COR-L47 (cell line): ENCODE measurements around the gene HTR3A.

ENCODE experiments used
- DNase-seq: peaks from one replicate; lab custom pipeline; 2025; lab: John Stamatoyannopoulos, UW

Gene HTR3A

GRCh38 chr11:113979431-113979830 lies 4.5 kb downstream of the HTR3A start:
- no peak for DNase-seq

DNA sequence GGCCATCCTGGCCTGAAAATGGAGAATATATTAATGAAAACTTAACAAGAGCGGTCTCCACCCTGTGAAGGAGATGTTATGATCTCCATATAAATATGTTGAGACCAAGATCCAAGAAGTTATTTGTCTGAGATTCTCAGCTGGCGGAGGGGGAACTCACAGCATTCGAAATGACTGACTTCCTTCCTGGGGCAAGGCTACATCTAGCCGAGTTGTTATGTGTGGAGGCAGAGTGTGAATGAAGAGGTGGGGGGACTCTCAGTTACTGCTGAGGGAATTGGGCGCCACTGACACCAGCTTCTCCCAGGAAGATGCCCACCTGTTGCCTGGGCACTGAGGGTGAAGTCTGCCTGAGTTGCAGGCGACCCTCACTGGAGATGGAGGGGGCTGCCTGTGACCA lies 5.9 kb downstream of the HTR3A start:
- no peak for DNase-seq

DNA sequence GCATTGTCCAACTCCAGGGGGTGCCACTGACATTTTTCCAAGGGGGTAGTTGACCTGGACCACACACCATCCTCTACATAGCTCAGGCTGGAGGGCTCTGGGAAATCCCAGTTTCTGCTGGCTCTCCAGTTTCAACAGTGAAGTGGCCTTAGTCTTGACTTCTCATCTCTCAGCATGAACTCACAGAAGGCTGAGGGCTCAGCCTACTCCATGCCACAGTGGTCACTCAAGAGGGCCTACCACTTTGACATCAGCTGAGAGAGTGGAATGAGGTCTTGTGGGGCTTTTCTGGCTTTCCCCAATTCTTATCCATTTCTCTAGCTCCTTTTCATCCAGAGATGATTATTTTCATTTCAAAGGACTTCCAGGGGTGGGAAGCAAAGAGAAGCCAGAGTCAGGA lies 7.4 kb downstream of the HTR3A start:
- no peak for DNase-seq

GRCh38 chr11:113984781-113985180 lies 9.9 kb downstream of the HTR3A start:
- no peak for DNase-seq

- no peak for DNase-seq
Measured at GRCh38 chr11:113985906-113986305, 11.0 kb downstream of the HTR3A start.

- no peak for DNase-seq
Measured at GRCh38 chr11:113986351-113987140, 11.6 kb downstream of the HTR3A start.

DNA sequence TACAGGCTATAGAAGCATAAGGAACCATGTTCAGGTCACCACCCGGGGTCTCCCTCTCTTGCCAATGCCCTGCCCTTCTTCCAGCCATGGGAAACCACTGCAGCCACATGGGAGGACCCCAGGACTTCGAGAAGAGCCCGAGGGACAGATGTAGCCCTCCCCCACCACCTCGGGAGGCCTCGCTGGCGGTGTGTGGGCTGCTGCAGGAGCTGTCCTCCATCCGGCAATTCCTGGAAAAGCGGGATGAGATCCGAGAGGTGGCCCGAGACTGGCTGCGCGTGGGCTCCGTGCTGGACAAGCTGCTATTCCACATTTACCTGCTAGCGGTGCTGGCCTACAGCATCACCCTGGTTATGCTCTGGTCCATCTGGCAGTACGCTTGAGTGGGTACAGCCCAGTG lies 14.5 kb downstream of the HTR3A start:
- DNase-seq = no peak

DNA sequence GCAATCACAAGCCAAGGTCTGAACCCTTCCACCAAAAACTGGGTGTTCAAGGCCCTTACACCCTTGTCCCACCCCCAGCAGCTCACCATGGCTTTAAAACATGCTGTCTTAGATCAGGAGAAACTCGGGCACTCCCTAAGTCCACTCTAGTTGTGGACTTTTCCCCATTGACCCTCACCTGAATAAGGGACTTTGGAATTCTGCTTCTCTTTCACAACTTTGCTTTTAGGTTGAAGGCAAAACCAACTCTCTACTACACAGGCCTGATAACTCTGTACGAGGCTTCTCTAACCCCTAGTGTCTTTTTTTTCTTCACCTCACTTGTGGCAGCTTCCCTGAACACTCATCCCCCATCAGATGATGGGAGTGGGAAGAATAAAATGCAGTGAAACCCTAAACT lies 15.0 kb downstream of the HTR3A start:
- DNase-seq = no peak

DNA sequence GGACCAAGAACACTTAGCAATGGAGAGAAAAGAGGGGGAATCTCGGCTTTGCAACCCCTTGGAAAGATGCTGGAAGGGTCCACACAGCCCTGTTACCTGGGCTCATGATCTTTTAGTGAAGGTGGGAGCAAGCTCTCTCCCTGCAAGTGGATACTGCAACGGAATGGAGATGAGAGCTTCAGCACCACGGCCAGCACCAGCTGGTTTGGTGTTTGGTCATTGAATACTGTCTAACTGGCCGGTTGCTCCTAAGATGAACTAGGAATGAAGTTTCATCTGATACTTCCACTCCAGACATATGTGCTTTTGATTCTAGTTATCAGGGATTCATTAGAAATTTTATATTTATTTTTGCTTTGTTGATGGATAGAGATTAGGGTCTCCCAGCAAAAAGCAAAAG lies 16.3 kb downstream of the HTR3A start:
- no peak for DNase-seq

DNA sequence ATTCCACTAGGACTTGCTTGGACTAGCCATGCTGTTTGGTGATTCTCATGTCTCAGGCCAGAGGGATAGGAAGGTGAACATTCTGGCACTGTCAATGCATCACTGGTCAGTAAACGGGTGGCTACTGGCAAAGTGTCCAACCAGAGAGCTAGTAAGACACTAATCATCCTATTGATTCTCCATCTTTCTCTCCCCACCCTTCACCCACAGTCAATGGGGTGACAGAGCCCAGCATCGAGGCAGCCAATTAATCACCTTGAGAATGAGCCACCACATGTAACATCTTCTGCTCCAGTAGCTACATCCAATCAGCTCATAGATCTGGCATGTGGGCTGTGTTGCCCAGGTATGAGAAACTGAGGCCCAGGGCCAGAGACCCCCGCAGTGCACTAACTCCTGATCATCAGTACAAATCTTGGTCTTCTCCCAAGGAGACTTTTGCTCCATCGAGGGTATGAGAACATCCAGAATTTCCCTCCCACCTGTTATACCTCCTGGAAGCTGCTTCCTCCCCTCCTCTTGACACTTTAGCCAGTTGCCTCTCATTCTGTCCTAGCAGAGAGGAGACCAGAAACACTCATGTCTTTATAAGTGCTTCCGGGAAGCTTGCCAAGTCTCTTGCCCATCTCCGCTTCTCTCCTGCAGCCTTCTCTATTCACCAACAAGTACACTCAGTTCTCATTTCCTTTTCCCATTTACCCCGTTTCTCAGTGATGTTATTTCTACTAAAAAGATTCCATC lies 17.0 kb downstream of the HTR3A start:
- peak; percentile 92 for DNase-seq

- peak; percentile 88 for DNase-seq
Measured at GRCh38 chr11:113992459-113993110, 17.7 kb downstream of the HTR3A start.

GRCh38 chr11:113994077-113994954 lies 19.4 kb downstream of the HTR3A start:
- peak; percentile 17 for DNase-seq

DNA sequence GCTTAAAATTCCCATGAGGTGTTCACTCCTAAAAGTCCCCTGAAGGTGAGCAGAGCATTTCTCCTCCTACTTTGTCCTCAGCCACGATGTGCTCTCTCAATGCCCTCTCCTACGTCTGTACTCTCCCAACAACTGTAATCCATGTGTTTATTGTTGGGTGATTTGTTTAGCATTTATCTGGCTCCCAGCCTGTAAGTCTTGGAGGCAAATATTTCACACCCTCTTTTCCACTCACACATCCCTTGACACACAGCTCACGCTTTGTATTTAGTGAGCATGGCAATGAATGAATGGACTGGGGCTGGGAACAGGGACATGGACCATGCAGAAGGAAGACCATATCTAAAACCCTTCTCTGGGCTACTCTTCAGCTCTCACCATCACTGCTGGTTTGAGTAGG lies 22.6 kb downstream of the HTR3A start:
- no peak for DNase-seq

DNA sequence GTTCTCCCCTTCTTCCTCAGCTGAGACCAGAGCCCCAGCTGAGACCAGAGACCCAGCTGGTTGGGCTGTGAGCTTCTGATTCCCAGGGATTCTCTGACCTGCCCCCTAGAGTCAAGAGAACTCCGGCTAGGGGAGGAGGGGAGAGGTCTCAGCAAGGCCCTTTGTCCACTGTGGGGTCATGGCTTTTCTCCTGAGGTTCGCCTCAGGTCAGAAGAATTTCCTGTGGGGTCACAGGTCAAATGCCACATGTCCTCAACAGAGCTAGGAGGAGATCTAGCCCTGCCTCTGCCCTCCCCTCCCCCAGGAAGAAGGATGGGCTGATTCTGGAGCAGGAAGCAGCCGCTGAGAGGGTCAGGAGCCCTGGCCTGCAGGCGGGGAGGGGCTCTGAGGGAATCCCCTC lies 23.7 kb downstream of the HTR3A start:
- no peak for DNase-seq

DNA sequence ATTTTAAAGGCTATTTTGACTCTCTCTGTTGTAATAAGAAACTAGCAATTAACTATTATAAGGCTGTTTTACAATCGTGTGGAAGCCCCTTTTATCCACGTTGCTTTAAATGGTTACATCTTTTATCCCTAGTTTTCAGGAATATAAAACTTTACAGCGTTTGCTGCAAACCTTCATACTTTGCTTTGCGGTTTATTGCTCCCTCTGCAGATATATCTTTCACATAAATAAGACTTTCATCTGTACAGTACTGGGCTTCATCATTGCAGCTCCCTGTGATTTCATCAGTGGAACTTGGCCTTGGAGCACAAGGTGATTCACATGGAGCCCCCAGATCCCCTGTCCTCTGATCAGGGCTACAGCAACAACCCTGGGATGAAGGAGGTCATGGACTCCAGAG lies 25.6 kb downstream of the HTR3A start:
- no peak for DNase-seq

- no peak for DNase-seq
Measured at GRCh38 chr11:114001416-114001815, 26.5 kb downstream of the HTR3A start.

GRCh38 chr11:114008331-114008730 lies 33.4 kb downstream of the HTR3A start:
- no peak for DNase-seq

DNA sequence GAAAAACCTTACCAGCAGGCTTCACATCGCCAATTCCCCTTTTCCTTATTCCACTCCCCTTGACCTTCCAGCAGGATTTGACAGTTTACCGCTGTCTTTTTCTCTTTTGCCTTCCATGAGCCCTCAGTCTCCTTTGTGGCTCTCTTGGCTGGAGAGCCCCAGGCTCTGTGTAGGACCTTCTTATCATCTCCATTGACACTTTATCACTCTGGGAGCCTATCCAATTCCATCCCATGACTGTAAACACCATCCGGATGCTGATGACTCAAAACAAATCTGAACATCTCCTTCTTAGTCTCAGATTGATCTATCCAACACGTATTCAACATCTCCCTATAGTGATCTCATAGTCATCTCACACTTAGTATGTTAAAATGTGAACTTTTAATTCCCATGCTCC lies 36.0 kb downstream of the HTR3A start:
- DNase-seq = no peak

DNA sequence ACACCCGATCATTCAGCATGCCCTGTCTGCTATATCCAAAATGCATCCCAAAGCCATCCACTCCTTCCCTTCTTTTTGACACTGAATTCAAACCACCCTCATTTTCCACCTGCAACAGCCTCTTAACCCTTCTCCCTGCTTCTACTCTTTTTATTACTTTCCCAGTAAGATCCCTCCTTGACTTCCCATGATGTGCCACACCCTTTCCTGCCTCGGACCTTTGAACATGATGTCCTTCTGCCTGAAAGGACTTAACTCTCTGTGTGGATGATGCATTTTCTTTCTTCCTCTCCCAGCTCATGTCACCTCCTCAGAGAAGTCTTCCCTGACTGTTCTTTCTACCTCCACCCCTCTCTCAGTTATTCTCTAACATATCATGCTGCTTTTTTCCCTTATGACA lies 36.5 kb downstream of the HTR3A start:
- DNase-seq = no peak

GRCh38 chr11:114015117-114015516 lies 40.2 kb downstream of the HTR3A start:
- no peak for DNase-seq

DNA sequence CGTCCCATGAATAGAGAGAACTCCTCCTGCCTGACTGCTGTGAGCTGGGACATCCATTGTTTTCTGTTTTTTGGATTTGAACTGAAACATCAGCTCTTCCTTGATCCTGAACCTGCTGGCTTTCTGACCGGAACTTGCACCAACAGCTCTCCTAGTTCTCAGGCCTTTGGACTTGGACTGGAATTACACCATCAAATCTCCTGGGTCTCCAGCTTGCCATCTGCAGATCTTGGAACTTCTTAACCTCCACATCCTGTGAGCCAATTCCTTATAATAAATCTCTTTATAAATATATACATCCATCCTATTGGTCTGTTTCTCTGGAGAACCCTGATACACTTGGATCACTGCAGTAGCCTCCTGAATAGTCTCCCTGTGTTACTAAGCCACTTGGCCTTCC lies 42.1 kb downstream of the HTR3A start:
- no peak for DNase-seq

GRCh38 chr11:114017723-114018122 lies 42.8 kb downstream of the HTR3A start:
- DNase-seq = no peak
